ENCODE measurements around the gene SLC45A1.

SLC45A1 gene

GRCh38 chr1:8356256-8357209 lies 38.6 kb downstream of the SLC45A1 start:
- no peak for DNase-seq

DNA sequence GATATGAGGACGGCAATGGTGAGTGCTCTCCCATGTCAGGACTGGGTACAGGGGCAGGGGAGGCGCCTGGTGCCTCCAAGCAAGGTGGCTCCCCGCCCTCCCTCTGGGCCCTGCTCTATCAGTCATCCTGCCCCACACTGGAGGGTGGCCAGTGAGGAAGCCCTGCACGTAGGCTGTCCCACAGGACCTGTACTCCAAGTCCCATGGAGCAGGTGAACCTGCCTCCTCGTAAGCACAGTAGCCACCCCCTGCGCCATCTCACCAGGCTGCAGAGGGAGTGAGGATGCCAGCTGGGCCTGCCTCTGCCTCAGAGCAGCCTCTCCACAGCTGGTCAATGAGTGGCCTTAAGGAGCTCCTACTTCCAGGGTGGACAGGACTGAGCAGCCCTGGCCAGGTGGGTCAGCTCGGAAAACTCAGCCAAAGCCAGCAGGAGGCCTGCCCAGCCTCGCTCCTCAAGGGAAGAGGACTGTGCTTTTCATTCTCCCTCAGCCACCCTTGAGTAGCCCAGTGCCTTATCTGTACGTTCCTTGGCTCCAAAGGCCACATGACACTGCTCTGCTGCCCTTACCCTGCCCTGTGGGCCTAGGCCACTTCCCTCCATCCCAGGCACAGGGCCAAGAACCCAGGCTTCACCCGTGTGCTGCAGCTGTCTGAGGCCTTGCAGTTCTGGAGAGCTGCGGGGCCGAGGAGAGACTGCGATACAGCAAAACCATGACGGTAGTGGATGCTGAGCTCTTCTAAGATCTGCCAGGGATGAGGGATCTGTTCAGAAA lies 39.6 kb downstream of the SLC45A1 start:
- DNase-seq = no peak

- no peak for DNase-seq
Measured at GRCh38 chr1:8358241-8358896, 40.5 kb downstream of the SLC45A1 start.

DNA sequence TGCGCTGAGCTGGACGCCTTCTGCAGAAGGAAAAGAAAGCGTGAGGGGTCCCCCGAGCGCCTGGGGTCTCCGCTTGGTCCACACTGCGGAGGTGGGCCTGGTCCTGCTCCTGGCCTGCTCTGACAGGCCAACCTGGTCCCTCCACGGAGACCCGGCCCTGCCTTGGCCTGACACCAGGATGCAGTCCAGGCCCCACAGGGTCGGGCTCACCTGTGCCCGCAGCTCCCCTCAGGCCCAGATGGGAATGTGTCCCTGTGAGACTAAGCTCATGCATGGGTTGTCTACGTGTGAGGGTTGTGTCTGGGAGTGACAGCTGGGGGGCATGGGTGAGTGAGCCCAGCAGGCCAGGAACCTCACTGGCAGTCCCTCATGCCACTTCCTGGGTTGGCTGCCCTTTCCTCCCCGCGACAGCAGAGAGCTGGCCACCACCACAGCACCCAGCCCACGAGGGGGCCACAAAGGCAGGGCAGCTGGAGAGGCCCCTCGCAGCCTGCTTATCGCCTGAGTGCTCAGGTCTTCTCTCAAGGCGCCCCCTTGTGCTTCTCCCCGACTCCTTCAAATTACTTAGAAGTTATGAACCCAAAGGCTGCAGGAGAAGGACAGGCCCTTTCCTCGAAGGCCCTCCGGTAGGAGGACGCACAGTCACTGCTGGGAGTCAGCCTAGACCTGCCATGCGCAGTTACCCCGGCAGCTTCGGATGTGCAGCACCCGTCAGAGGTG lies 41.1 kb downstream of the SLC45A1 start:
- DNase-seq = no peak

- DNase-seq = no peak
Measured at GRCh38 chr1:8359617-8360481, 41.9 kb downstream of the SLC45A1 start.

DNA sequence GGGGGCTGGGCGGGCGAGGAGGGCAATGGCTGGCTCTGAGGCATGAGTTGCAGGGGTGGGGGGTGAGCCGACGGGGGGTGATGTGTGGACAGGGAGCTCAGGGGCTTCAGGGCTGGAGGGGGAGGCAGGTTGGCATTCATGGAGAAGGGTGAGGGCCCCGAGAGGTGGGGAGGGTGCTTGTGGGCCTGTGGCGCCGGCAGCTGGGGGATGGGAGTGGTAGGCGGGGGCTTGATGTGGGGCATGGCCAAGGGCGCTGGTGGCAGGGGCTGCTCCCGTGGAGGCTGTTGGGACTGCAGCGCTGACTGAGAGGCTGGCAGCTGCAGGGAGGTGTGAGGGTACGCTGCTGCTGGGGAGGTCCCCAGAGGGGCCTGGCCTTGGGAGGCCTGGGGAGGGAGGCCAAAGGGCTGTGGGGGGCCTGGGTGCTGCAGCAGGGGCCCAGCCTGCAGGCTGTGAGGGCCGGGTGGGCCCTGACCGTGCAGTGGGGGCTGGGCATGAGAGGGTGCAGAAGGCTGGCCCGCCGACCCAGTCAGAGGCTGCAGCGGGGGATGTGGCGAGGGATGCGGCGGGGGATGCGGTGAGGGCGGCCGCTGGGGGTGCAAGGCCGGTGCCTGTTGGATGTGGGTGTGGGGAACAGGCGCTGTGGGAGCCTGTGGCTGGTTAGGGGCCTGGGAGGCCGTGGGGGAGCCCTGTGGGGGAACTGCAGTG lies 42.7 kb downstream of the SLC45A1 start:
- no peak for DNase-seq

DNA sequence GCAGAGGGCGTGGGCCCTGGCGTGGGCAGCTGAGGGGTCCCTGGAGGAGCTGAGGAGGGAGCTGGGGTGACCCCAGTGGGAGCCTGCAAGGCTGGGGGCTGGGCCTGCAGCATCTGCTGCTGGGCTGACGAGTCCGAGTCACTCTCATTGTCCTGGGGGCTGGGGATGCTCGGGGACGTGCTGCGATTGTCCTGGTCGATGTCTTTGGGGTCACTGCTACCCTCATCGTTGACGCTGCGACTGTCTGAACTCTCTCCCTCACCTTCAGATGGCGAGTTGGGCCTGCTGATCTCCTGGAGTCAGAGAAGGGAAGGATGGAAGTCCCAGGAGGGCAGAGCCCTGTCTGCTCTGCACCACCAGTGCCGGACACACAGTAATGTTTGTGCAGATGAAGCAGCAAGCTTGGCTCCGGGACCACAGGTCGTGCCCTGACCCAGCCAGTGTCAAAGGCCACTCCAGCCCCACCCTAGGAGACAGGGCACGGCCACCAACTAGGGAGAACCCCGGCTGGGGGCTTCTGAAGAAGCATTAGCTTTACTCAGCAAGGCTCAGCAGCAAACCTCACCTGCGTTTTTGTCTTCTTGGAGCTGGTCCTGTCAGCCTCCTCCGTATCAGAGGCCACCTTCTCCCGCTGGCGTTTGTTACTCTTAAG lies 43.4 kb downstream of the SLC45A1 start:
- no peak for DNase-seq

- DNase-seq = no peak
Measured at GRCh38 chr1:8362701-8363101, 44.8 kb downstream of the SLC45A1 start.

- no peak for DNase-seq
Measured at GRCh38 chr1:8363186-8363766, 45.4 kb downstream of the SLC45A1 start.

DNA sequence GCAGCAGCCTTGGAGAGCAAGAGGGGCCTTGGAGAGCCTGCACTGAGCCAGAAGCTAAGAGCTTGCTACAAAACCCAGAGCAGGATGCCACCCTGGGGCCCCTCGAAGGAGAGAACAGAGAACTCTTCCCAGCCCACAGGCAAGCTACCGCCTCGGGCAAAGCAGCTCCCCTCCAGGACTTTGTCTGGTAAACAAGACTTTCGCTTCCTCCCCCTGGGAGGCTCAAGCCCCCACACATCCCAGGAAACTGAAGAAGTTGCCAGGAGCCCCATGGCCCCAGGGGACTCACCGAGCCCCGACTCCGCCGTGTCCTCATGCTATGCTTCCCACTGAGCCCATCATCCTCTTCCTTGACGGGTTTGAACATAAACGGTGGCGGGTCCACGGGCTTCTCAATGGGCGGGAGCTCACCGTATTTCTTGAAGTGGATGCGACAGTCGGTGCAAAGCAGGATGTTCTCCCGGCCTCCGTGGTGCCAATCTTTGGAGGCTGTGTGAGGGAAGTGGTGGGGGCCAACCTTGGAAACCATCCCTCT lies 45.9 kb downstream of the SLC45A1 start:
- no peak for DNase-seq

GRCh38 chr1:8364528-8365442 lies 46.9 kb downstream of the SLC45A1 start:
- DNase-seq = no peak

DNA sequence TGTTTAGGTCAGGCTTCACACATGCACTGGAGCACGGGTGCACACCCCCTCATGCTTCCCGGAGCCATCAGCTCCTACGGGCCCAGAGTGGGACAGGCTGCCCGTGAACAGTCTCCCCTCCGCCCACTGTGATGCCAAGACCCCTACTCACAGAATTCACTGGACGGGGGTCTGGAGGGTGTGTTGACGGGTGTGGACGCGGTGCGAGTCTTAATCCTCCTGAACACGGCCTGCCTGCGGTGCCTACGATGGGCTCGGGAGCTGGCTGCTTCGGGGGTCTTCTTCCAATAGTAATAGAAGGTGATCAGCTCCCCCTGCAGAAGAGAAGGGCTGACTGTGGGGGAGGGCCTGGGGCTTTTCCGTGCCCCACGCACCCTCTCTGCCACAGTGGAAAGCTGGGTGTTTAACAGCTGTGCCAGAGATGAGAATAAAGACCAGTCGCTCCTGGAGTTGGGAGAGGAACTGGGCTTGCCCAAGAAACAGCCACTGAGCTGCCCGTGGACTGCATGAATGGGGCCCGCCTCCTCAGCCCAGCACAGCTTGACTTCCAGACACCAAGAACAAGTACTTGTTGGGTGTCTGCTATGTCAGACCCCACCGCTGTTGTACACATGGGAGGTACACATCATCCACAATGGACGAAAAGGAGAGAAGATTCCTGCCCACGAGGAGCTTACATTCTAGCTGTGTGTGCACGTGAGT lies 47.9 kb downstream of the SLC45A1 start:
- no peak for DNase-seq

DNA sequence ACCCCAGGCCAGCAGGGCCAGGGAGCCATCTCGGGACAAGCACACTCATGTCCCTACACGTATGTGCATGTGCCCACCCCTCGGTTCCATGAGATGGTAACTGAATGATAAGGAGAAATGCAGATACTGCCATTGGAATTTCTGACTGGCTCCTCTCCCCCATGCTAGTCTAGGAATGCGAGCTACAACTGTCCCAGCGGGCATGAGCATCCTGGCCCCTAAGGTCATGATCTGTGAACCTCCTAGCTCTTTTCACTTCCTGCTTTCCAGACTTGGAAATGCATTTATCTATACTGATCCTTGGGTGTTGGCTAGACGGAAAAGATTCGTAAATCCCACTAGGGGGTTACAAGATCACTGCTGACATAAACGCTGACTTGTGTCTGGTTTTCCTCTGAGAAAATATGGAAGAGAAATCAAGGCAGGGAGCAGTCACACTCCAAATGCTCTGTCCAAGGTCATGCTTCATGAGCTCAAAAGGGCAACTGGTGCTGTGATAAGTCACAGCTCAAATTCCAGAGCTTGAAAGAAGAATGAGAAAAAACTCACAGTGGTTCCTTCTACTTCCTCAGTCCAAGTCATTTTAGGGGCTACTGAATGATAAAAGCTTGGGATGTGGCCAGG lies 49.8 kb downstream of the SLC45A1 start:
- no peak for DNase-seq

- no peak for DNase-seq
Measured at GRCh38 chr1:8368956-8369639, 51.2 kb downstream of the SLC45A1 start.

- DNase-seq = no peak
Measured at GRCh38 chr1:8370046-8370881, 52.4 kb downstream of the SLC45A1 start.

DNA sequence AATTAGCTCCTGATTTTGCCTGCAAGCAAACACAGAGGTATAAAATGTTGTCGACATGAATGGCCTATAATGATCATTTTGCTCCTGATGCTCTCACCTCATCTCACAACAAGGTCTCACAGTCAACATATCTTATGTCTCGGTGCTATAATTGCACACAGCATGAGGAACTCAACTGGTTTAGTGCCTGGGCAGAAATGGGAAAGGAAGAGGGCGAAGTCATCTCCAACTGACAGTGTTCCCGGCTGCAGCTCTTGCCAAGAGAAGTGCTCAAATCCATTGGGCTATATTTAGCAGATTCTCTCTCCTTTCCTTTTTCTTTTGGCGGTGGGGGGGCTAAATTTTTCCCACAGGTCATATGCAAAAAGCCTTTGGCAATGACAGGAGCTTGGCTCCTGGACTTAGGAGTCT lies 53.0 kb downstream of the SLC45A1 start:
- no peak for DNase-seq

Measured in NCI-H226 (cell line).